Activated CD4-positive, alpha-beta T cell treated with anti-CD3 and anti-CD28 coated beads for 36 hours (primary cell): ENCODE data around the gene NR5A2. TPM values are rescaled to one million over a fixed set of nuclear protein-coding genes. Genes with fewer than 3 reads are reported as not detected.

Source experiments
- ATAC-seq: fragments of 200-7000 bp; cut with Tn5 transposase; one replicate; pipeline ENCODE4 v1.10.0; 2021; ENCODE audit warnings: mild to moderate bottlenecking, moderate library complexity
- CTCF ChIA-PET: fragments of 350-600 bp; sonication (Branson Sonifier 250); formaldehyde crosslinking; loops from one replicate; lab custom pipeline; 2021; ENCODE audit warnings: antibody characterized with exemption; lab: Charles Lee
- POLR2A ChIA-PET: fragments of 350-600 bp; sonication (Branson Sonifier 250); formaldehyde crosslinking; loops from one replicate; lab custom pipeline; 2021; ENCODE audit warnings: antibody characterized with exemption, inconsistent platforms; lab: Charles Lee
- DNase-seq: peaks from one replicate; pipeline ENCODE4 v3.0.0-alpha.2; 2020
- H3K27ac Mint-ChIP-seq: one replicate; pipeline ENCODE4 v1.8.0; 2021; ENCODE audit warnings: mixed read lengths
- H3K27me3 Mint-ChIP-seq: one replicate; pipeline ENCODE4 v1.8.0; 2021; ENCODE audit warnings: mixed read lengths
- H3K36me3 Mint-ChIP-seq: one replicate; pipeline ENCODE4 v1.8.0; 2021; ENCODE audit warnings: low read depth, mixed read lengths
- H3K4me1 Mint-ChIP-seq: one replicate; pipeline ENCODE4 v1.8.0; 2021; ENCODE audit warnings: mixed read lengths
- H3K4me3 Mint-ChIP-seq: one replicate; pipeline ENCODE4 v1.8.0; 2021; ENCODE audit warnings: mild to moderate bottlenecking, moderate library complexity, mixed read lengths
- H3K9me3 Mint-ChIP-seq: one replicate; pipeline ENCODE4 v1.8.0; 2021; ENCODE audit warnings: low read depth, mixed read lengths
- intact Hi-C, 2 experiments: fragments of 100-400 bp; cut with DNase I in 1 of 2; cut with micrococcal nuclease in 1 of 2; formaldehyde crosslinking; loops; one replicate each; pipeline versions ENCODE4 v1.14.2 to v1.15.1; 2022 to 2024; cut with DNase I, micrococcal nuclease
- total RNA-seq, 2 experiments: library from RNA; stranded (reverse); gene quantifications; one replicate each; pipeline ENCODE4 v1.2.3, GENCODE V29; 2021

Gene NR5A2
- total RNA-seq, 2 experiments from 2014 or later, result not detected

DNA sequence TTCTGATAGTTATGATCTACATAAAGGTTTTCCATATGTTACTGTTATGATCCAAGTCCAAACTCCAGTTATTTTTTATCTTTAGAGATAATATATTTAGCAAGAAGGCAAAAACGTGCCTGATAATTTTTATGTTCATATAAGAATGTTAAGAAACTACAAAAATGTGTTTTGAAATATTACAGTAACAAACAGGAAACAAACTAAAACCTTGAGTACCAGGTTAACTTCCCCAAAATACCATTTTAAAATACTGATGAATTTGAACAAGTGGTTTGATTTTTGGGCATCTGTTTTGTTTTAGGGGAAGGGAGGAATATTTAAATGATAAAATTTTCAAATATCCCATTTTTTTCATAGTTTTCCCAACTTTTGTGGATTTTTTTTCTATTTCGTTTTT lies 124.8 kb downstream of the NR5A2 start:
- H3K27me3 Mint-ChIP-seq, result no peaks in the 10 kb centered on the region
- no peak overlapping the region for H3K27ac Mint-ChIP-seq
- H3K36me3 Mint-ChIP-seq, result no peaks in the 10 kb centered on the region
- ChIA-PET POLR2A (no interaction called here), CTCF (no interaction called here)
- no peak for ATAC-seq
- intact Hi-C loops, result loop anchor here (5.0 to 10.0 kb wide), 5 partner anchors 100 to 320 kb away; no protein-coding TSS in a partner anchor
- DNase-seq, result no peak
- peaks cover 42% of the 10 kb centered on the region for H3K4me1 Mint-ChIP-seq
- H3K9me3 Mint-ChIP-seq, result no peaks in the 10 kb centered on the region
- H3K4me3 Mint-ChIP-seq, result no peak overlapping the region

DNA sequence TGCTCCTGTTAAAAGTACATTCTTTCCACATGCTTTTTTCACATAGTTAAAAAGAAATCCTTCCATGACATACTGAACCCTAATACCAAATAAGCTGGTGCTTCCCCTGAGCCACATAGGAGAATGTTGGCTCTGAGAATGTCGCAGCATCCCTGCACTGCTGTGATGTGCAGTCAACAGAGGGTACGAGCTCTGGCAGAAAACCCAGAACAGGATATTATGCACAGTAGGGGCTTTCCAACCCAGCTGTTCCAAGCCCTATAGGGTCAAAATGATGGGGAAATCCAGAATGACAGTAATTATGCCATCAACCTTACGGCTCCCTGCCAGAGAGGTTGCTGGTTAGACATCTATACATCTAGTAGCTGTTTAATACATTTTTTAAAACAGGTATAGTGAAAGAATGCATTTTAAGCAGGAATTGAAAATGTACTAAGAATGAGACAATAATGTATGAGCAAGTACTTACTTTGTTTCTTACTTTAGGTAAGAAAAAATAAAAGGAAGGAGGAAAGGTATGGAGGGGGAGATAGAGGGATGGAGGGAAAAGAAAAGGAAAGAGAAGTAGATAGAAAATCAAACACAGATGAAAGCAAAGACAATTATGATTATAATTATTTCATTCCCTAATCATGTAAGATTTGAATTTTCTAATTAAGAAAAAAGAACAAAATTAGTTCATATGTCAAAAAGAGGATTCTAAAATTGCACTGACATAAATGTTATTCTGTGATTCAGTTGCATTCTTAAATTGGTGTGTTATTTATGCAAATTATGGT lies 126.0 kb downstream of the NR5A2 start:
- no peaks in the 10 kb centered on the region for H3K36me3 Mint-ChIP-seq
- peak; percentile 82 for ATAC-seq
- H3K9me3 Mint-ChIP-seq, result no peaks in the 10 kb centered on the region
- H3K27ac Mint-ChIP-seq, result peak overlapping the region; percentile 93
- peaks cover 42% of the 10 kb centered on the region for H3K4me1 Mint-ChIP-seq
- peak overlapping the region; percentile 41 for H3K4me3 Mint-ChIP-seq
- intact Hi-C loops, result loop anchor here (1.0 to 10.0 kb wide), 7 partner anchors 99 to 320 kb away; no protein-coding TSS in a partner anchor
- no peaks in the 10 kb centered on the region for H3K27me3 Mint-ChIP-seq
- DNase-seq, result peak; percentile 75
- ChIA-PET CTCF (interaction anchor here (0.8 to 1.1 kb wide), 3 partner anchors 10 to 357 kb away, joined by 3 to 7 read pairs (median 6); no protein-coding TSS in a partner anchor), POLR2A (interaction anchor here (0.6 to 1.4 kb wide), 3 partner anchors 73 to 359 kb away, joined by 3 to 4 read pairs (median 3); no protein-coding TSS in a partner anchor)

DNA sequence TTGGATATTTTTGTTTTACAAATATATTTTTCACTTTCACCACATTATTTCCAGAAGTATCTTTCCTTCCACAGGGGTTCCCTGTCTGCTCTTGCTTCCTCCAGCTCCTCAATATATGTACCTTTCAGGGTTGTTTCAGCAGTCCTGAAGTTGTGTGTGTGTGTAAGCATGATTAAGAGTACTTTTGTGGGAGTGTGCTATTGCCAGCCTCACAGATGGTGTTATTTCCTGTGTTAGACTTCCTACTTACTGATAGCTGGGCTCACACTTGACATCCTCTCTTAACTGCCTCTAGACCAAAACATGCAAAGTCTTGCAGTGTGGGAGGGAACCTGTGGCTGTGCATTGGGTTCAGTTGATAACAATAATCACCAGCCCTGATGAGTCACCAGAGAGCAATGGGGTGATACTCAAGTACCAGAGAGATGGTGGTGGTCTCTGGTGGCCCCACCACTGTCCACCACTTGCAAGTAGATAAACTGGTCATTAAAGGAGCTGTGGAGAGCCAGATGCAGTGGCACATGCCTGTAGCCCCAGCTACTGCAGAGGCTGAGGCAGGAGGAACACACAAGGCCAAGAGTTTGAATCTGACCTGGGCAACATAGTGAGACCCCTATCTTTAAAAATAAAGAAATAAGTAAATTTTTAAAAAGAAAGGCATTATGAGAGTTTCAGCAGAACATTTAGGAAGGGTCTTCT lies 126.7 kb downstream of the NR5A2 start:
- ChIA-PET CTCF (interaction anchor here (1.0 to 1.1 kb wide), 2 partner anchors 10 to 15 kb away, joined by 6 to 7 read pairs; no protein-coding TSS in a partner anchor), POLR2A (interaction anchor here (1.4 kb wide), 1 partner anchor 72 kb away, joined by 4 read pairs; no protein-coding TSS in a partner anchor)
- ATAC-seq (peak; percentile 82), DNase-seq (peak; percentile 63)
- intact Hi-C loops, result loop anchor here (1.0 to 10.0 kb wide), 6 partner anchors 98 to 318 kb away; no protein-coding TSS in a partner anchor
- Mint-ChIP-seq H3K36me3 (no peaks in the 10 kb centered on the region), H3K27ac (peak overlapping the region; percentile 84), H3K4me3 (peak overlapping the region; percentile 7), H3K9me3 (no peaks in the 10 kb centered on the region), H3K27me3 (no peaks in the 10 kb centered on the region), H3K4me1 (peaks cover 42% of the 10 kb centered on the region)

DNA sequence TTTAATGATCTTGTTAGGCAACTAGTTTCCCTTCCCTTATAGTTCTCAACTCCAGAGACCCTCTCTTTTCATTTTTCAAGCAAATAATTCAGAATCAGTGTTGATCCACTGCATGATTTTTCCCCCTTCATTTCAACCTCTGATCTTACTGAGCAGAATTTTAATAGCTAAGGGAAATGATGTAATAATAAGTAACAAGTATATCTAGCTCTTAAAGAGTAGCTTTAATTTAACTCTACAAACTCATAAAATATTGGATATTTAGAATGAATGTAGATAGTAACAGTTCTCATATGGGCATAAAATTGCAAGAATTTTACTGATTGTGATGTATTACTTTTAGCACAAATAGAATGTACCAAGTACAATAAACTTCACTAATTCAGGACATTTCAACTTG lies 130.2 kb downstream of the NR5A2 start:
- Mint-ChIP-seq H3K27me3 (no peaks in the 10 kb centered on the region), H3K36me3 (no peaks in the 10 kb centered on the region), H3K27ac (no peak overlapping the region), H3K4me3 (no peak overlapping the region), H3K4me1 (peaks cover 16% of the 10 kb centered on the region), H3K9me3 (no peaks in the 10 kb centered on the region)
- ChIA-PET POLR2A (no interaction called here), CTCF (no interaction called here)
- DNase-seq, result no peak
- ATAC-seq, result no peak
- intact Hi-C loops, result loop anchor here in 1 of 2 experiments (10.0 kb wide), 1 partner anchor 147 kb away; no protein-coding TSS in a partner anchor

DNA sequence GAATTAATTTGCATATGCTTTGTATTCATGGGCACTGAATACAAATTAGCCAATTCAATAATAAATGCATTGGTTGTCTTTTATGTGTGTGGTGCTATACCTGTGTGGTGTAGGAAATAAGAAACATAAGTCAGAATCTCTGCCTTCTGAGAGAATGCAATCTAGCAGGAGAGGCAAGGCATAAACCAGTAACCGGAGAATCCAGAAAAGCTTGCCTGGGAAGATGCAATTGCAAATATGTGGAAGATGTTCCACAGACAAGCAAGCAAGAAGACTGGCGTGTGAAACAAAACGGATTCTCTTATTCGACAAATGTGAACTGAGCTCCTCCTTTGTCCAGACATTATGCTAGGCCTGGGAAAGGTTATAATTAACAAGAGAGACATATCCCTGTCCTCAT lies 134.3 kb downstream of the NR5A2 start:
- H3K36me3 Mint-ChIP-seq, result no peaks in the 10 kb centered on the region
- POLR2A ChIA-PET, result no interaction called here
- ATAC-seq (no peak), DNase-seq (no peak)
- no peak overlapping the region for H3K4me3 Mint-ChIP-seq
- CTCF ChIA-PET, result interaction anchor here (0.6 to 0.7 kb wide), 2 partner anchors 90 to 925 kb away, joined by 3 read pairs; no protein-coding TSS in a partner anchor
- H3K27me3 Mint-ChIP-seq, result no peaks in the 10 kb centered on the region
- H3K27ac Mint-ChIP-seq, result no peak overlapping the region
- no peaks in the 10 kb centered on the region for H3K9me3 Mint-ChIP-seq
- intact Hi-C loops, result no loop called here
- H3K4me1 Mint-ChIP-seq, result no peaks in the 10 kb centered on the region

DNA sequence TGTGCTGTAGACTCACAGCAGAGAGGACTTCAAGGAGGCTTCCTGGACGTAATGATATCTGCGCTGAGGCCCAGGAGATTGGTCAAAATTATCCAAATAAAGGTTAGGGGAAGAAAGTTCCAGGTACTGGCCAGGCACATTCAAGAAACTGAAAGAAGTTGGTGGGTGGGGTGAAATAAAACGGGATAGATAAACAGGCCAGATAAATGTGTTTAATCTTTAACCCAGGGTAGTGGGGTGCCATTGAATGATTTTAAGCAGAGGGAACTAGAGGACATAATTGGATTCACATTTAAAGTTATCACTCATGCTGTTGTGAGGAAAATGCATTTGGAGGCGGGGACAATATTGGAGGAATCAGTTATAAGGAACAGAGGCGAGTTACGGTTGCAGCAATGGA lies 134.7 kb downstream of the NR5A2 start:
- ATAC-seq (no peak), DNase-seq (no peak)
- CTCF ChIA-PET, result no interaction called here
- H3K36me3 Mint-ChIP-seq, result no peaks in the 10 kb centered on the region
- no peak overlapping the region for H3K4me3 Mint-ChIP-seq
- H3K27ac Mint-ChIP-seq, result no peak overlapping the region
- POLR2A ChIA-PET, result no interaction called here
- H3K27me3 Mint-ChIP-seq, result no peaks in the 10 kb centered on the region
- no peaks in the 10 kb centered on the region for H3K9me3 Mint-ChIP-seq
- H3K4me1 Mint-ChIP-seq, result no peaks in the 10 kb centered on the region
- intact Hi-C loops, result no loop called here

DNA sequence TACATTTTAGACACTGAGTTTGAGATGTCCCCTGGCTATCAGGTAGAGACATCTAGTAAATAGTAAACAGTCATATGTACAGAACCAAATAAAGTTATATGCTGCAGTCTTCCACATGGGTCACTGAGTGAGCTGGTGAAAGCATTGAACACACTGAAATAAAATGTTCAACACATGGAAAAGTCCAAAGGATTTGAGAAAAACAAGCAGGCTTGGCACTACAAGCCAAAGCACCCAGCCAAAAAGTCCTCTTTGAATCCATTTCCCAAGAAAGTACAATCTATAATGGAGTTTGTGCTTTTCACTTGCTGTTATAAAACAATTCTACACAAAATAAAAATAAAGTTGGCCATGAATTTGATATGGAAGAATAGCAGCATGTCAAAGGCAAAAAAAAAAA lies 135.4 kb downstream of the NR5A2 start:
- ATAC-seq, result no peak
- H3K27me3 Mint-ChIP-seq, result peaks cover 2% of the 10 kb centered on the region
- no peaks in the 10 kb centered on the region for H3K36me3 Mint-ChIP-seq
- ChIA-PET POLR2A (no interaction called here), CTCF (no interaction called here)
- intact Hi-C loops, result no loop called here
- no peak overlapping the region for H3K27ac Mint-ChIP-seq
- no peak overlapping the region for H3K4me3 Mint-ChIP-seq
- H3K9me3 Mint-ChIP-seq, result no peaks in the 10 kb centered on the region
- DNase-seq, result no peak
- no peaks in the 10 kb centered on the region for H3K4me1 Mint-ChIP-seq

DNA sequence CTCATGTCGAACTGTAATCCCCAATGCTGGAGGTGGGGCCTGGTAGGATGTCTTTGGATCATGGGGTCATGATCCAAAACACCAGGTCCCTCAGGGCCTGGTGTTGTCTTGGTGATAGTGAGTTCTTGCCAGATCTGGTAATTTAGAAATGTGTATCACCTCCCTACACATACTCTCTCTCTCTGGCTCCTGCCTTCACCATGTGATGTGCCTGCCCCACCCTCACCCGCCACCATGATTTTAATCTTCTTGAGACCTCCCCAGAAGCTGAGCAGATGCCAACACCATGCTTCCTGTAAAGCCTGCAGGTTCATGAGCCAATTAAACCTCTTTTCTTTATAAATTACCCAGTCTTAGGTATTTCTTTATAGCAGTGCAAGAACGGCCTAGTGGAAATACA lies 136.4 kb downstream of the NR5A2 start:
- POLR2A ChIA-PET, result no interaction called here
- DNase-seq (no peak), ATAC-seq (no peak)
- no peak overlapping the region for H3K27ac Mint-ChIP-seq
- no peaks in the 10 kb centered on the region for H3K4me1 Mint-ChIP-seq
- H3K36me3 Mint-ChIP-seq, result no peaks in the 10 kb centered on the region
- H3K4me3 Mint-ChIP-seq, result no peak overlapping the region
- CTCF ChIA-PET, result no interaction called here
- H3K9me3 Mint-ChIP-seq, result no peaks in the 10 kb centered on the region
- intact Hi-C loops, result no loop called here
- H3K27me3 Mint-ChIP-seq, result peaks cover 2% of the 10 kb centered on the region

DNA sequence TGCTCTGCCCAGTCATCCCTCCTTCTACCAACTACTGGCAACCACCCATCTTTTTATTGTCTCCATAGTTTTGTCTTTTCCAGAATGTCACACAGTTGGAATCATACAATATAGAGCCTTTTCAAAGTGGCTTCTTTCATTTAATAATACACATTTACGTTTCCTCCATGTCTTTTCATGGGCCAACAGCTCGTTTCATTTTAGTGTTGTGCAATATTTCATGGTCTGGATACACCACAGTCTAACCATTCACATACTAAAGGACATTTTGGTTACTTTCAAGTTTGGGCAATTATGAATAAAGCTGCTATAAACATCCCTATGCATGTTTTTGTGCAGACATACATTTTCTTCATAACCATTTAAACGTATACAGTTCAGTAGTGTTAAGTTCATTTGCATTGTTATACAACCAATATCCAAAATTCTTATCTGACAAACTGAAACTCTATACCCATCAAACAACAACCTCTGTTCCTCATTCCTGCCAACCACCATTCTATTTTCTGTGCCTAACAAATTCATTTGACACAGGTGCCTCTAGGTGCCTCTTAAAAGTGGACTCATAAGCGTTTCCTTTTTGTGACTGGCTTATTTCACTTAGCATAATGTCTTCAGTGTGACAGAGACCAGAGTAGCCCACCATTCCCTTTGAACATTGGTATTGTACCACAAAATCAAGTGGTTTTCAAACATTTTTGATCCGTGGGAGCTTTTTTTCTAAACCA lies 138.1 kb downstream of the NR5A2 start:
- ChIA-PET CTCF (no interaction called here), POLR2A (no interaction called here)
- Mint-ChIP-seq H3K9me3 (no peaks in the 10 kb centered on the region), H3K4me1 (no peaks in the 10 kb centered on the region), H3K4me3 (no peak overlapping the region), H3K27ac (no peak overlapping the region), H3K36me3 (no peaks in the 10 kb centered on the region), H3K27me3 (peaks cover 2% of the 10 kb centered on the region)
- intact Hi-C loops, result no loop called here
- DNase-seq, result no peak
- ATAC-seq, result no peak

DNA sequence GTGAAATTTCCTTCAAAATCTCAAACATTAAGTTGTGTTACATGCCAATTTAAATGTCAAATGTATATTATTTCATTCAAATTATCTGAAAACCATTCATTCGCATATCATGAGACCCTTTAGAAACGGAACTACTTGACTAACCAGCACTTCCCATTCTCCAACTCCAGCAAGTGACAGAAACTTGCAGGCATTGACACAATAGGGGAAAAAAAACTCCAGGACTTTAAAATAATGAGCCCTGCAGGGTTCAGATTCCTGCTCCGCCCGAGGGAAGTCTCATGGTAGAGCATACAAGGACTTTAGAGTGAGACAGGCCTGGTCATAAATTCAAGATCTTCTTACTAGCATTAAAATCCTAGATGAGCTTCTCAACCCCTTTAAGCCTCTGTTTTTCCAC lies 138.9 kb downstream of the NR5A2 start:
- Mint-ChIP-seq H3K4me1 (no peaks in the 10 kb centered on the region), H3K27me3 (peaks cover 5% of the 10 kb centered on the region), H3K27ac (no peak overlapping the region), H3K9me3 (no peaks in the 10 kb centered on the region), H3K36me3 (no peaks in the 10 kb centered on the region), H3K4me3 (no peak overlapping the region)
- ChIA-PET CTCF (no interaction called here), POLR2A (interaction anchor here (0.6 kb wide), 1 partner anchor 117 kb away, joined by 3 read pairs; no protein-coding TSS in a partner anchor)
- DNase-seq (no peak), ATAC-seq (no peak)
- intact Hi-C loops, result no loop called here

DNA sequence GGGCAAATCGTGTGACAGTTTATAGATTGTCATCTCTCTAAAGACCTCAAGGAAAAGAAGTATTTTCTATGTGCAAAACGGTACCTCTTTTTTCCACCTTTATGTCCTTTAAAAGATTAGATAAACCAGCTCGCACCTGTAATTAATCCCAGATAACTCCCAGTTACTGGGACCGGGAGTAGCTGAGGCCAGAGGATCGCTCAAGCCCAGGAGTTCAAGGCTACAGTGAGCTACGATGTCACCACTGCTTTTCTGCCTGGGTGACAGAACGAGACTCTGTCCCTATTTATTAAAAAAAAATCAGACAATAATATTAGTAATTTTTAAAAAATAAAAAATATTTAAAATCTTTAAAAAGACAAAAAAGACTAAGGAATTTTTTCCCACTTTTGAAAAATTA lies 141.4 kb downstream of the NR5A2 start:
- no peaks in the 10 kb centered on the region for H3K36me3 Mint-ChIP-seq
- ATAC-seq (no peak), DNase-seq (no peak)
- peaks cover 5% of the 10 kb centered on the region for H3K27me3 Mint-ChIP-seq
- intact Hi-C loops, result no loop called here
- H3K9me3 Mint-ChIP-seq, result no peaks in the 10 kb centered on the region
- H3K27ac Mint-ChIP-seq, result no peak overlapping the region
- no peak overlapping the region for H3K4me3 Mint-ChIP-seq
- ChIA-PET POLR2A (no interaction called here), CTCF (no interaction called here)
- no peaks in the 10 kb centered on the region for H3K4me1 Mint-ChIP-seq
